ENCODE results near the gene CSE1L. TPM values are rescaled to one million over a fixed set of nuclear protein-coding genes. Genes with fewer than 3 reads are reported as not detected.

The CSE1L gene
- total RNA-seq, 6 experiments from 2014 or later = 19.4 to 35.8 (median 21.6) TPM

- Histone ChIP-seq H3K27me3 (no peaks in the 10 kb centered on the region), H3K27ac (no peak overlapping the region), H3K9me3 (no peaks in the 10 kb centered on the region), H3K4me1 (no peaks in the 10 kb centered on the region), H3K4me3 (no peak overlapping the region), H3K36me3 (peaks cover 0 to 38% (median 14%) of the 10 kb centered on the region in 4 donors)
- TF ChIP-seq POLR2A (IDR thresholded peaks at IDR 0.05) (no peak), CTCF (IDR thresholded peaks at IDR 0.05) (no peak)
- WGBS (ENCODE audit: insufficient coverage, low coverage, low lambda C conversion rate, missing lambda C conversion rate) = 78% methylated on average over 6 of the region's 15 CpGs
- no peak for ATAC-seq
- DNase-seq = no peak
- intact Hi-C loops (cut with DNase I) = loop anchor here in 1 of 2 donors (5.0 kb wide), 1 partner anchor 80 kb away; the partner anchor contains the start of gene DDX27
Observed at GRCh38 chr20:49136817-49137571, 90.9 kb downstream of the CSE1L start.

- Histone ChIP-seq H3K27ac (no peak overlapping the region), H3K9me3 (no peaks in the 10 kb centered on the region), H3K36me3 (peaks cover 0 to 35% (median 14%) of the 10 kb centered on the region in 4 donors), H3K4me3 (no peak overlapping the region), H3K27me3 (no peaks in the 10 kb centered on the region), H3K4me1 (no peaks in the 10 kb centered on the region)
- ATAC-seq (no peak), DNase-seq (no peak)
- TF ChIP-seq POLR2A (IDR thresholded peaks at IDR 0.05) (no peak), CTCF (IDR thresholded peaks at IDR 0.05) (no peak)
- intact Hi-C loops (cut with DNase I) = loop anchor here in 1 of 2 donors (5.0 kb wide), 1 partner anchor 79 kb away; the partner anchor contains the start of gene DDX27
Observed at GRCh38 chr20:49138431-49138830, 92.3 kb downstream of the CSE1L start.

- TF ChIP-seq CTCF (IDR thresholded peaks at IDR 0.05) (no peak), POLR2A (IDR thresholded peaks at IDR 0.05) (no peak)
- Histone ChIP-seq H3K4me1 (no peaks in the 10 kb centered on the region), H3K4me3 (no peak overlapping the region), H3K27me3 (no peaks in the 10 kb centered on the region), H3K27ac (no peak overlapping the region), H3K36me3 (peaks cover 0 to 31% (median 6%) of the 10 kb centered on the region in 4 donors), H3K9me3 (no peaks in the 10 kb centered on the region)
- ATAC-seq = no peak
- no peak for DNase-seq
- 54% methylated on average over 2 of the region's 2 CpGs for WGBS (ENCODE audit: insufficient coverage, low coverage, low lambda C conversion rate, missing lambda C conversion rate)
- intact Hi-C loops (cut with DNase I) = no loop called here
Observed at GRCh38 chr20:49140411-49140810, 94.3 kb downstream of the CSE1L start.

GRCh38 chr20:49140834-49141233 is 94.7 kb downstream of the CSE1L start:
- no peaks in the 10 kb centered on the region for H3K9me3 ChIP-seq
- H3K4me1 ChIP-seq = no peaks in the 10 kb centered on the region
- ATAC-seq (no peak), DNase-seq (no peak)
- no peaks in the 10 kb centered on the region for H3K27me3 ChIP-seq
- 63% methylated on average over 2 of the region's 2 CpGs for WGBS (ENCODE audit: insufficient coverage, low coverage, low lambda C conversion rate, missing lambda C conversion rate)
- intact Hi-C loops (cut with DNase I) = no loop called here
- H3K27ac ChIP-seq = no peak overlapping the region
- H3K4me3 ChIP-seq = no peak overlapping the region
- TF ChIP-seq CTCF (IDR thresholded peaks at IDR 0.05) (no peak), POLR2A (IDR thresholded peaks at IDR 0.05) (no peak)
- peaks cover 0 to 26% (median 4%) of the 10 kb centered on the region in 4 donors for H3K36me3 ChIP-seq

Small RNA genes lying within 50 kb of the gene (small RNA-seq; reads per million reads assigned to genes)
- gene SNAP23P1 = 0 to 0.58 reads per million in 2 experiments

Other genes with a start within 250 kb of the CSE1L start
- gene PREX1, start 218.3 kb upstream of the CSE1L start, total RNA-seq = 10 to 100 TPM in 2 of 6 experiments, 1 to 10 TPM in 4; 4.4 to 11.1 (median 8.7) TPM
- 10 to 100 TPM; 23.4 to 30.0 (median 26.9) TPM for gene ARFGEF2, start 124.6 kb upstream of the CSE1L start, total RNA-seq
- gene STAU1, start 142.0 kb downstream of the CSE1L start, total RNA-seq = 10 to 100 TPM; 53.7 to 96.6 (median 70.4) TPM
- 10 to 100 TPM in 5 of 6 experiments, 1 to 10 TPM in 1; 7.6 to 15.7 (median 11.6) TPM for gene DDX27, start 173.1 kb downstream of the CSE1L start, total RNA-seq
- gene ZNFX1, start 231.7 kb downstream of the CSE1L start, total RNA-seq = 10 to 100 TPM in 5 of 6 experiments, 1 to 10 TPM in 1; 9.3 to 17.5 (median 13.9) TPM